Measurements from ENCODE around the gene ARL15.

Gene ARL15

GRCh38 chr5:54282876-54283275, 27.5 kb downstream of the ARL15 start:
- peak; percentile 18 for DNase-seq (ENCODE audit: low spot score)

- no peak for DNase-seq (ENCODE audit: low spot score)
Measured at GRCh38 chr5:54281960-54282692, 28.2 kb downstream of the ARL15 start.

DNA sequence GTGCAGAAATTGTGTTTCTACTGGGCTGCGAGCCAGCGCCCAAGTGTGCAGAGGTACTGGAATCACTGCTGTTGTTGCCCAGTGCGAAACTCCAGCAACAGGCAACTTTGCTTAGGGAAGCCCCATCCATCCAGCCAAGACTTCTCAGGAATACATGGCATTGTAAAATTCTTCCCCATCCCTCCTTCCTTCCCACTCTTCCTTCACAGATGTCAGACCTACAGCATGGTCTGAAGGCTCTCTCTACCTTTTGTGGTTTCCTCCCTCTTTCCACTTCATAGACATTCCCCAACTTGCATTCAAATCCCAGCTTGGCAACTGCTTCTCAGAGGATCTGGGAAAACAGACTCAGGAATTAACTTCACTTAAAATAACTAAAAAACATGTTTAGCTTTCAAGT, 30.4 kb downstream of the ARL15 start:
- no peak for DNase-seq (ENCODE audit: low spot score)

DNA sequence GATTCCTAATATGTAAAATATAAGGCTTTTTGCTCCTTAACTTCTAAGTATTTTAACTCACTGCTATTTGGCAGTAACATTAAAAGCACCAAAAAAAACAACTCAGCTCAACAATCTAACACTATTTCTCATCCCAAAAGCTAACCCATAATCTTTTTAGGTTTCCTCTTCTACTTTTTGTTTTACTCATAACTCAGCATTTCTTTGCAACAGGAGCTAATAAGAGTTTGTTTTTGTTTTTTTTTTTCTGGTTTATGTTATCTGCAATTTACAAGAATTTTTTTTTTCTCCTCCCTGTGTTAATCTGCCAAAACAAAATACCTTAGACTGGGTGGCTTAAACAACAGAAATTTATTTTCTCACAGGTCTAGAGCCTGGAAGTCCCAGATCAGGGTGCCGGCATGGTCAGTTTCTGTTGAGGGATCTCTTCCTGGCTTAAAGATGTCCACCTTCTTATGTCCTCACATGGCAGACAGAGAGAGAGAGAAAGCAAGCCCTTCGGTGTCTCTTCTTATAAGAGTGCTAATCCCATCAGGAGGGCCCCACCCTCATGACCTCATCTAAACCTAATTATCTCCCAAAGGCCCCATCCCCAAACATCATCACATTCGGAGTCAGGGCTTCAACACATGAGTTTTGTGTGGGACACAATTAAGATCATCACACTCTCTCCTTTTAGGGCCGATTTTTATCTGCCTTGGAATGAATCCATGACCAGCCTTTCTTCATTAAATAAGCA, 31.2 kb downstream of the ARL15 start:
- DNase-seq (ENCODE audit: low spot score), result no peak

GRCh38 chr5:54278036-54278830, 32.1 kb downstream of the ARL15 start:
- peak; percentile 13 for DNase-seq (ENCODE audit: low spot score)

- DNase-seq (ENCODE audit: low spot score), result no peak
Measured at GRCh38 chr5:54276048-54276447, 34.3 kb downstream of the ARL15 start.

GRCh38 chr5:54275361-54275760, 35.0 kb downstream of the ARL15 start:
- DNase-seq (ENCODE audit: low spot score), result no peak

DNA sequence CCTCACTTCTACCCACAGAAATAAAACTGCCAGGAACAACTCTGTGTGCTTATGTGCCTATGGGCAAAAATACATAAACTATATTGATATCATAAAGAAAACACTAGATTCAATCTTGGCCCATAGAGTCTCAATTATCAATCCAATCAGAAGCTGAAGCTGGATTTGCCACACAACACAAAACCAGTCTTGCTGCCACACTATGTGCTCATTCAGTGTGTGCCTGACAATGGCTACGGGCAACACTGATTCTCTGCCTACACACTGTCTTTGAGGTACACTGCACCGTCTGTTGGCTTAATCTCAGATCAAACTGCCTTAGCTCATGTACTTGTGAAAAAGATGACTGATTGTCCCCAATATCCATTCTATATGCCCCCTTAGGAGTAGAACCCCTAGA, 35.4 kb downstream of the ARL15 start:
- DNase-seq (ENCODE audit: low spot score), result no peak

DNA sequence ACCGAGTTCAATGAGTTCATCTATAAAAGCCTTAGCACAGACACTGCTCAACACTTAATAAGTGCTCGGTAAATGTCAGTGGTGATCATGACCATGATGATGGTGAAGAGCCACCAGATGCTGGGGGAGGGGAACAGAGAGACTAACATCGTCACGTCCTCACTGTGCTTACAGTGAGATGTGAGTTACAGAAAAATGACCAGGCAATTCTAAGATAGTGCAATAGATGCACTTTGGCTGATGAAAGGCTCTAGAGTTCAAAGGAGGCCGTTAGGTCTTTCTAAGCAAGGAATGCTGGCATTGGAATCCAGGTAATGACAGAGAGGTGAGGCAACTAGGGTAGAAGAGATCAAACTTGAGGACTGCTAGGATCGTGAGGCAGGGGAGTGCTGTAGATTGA, 36.7 kb downstream of the ARL15 start:
- no peak for DNase-seq (ENCODE audit: low spot score)

- DNase-seq (ENCODE audit: low spot score), result no peak
Measured at GRCh38 chr5:54272746-54273145, 37.6 kb downstream of the ARL15 start.

DNA sequence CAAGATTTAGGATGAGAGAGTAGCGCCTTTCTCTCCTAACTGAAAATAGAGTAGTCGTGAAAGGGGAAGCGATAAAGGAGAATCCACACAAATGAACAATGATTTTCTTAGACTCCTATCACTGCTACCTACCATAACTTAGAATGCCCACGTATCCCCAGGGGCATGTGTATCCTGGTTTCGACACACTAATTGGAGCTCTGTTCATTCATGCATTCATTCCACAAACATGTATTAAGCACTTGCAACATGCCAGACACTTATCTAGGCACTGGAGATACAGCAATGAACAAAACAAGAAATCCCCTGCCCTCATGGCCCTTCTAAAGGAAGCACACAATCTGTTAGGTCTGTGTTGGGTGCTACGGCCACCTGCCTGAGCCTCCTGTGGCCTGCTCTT, 40.0 kb downstream of the ARL15 start:
- no peak for DNase-seq (ENCODE audit: low spot score)

- DNase-seq (ENCODE audit: low spot score), result no peak
Measured at GRCh38 chr5:54264574-54264973, 45.8 kb downstream of the ARL15 start.

GRCh38 chr5:54263447-54263846, 46.9 kb downstream of the ARL15 start:
- no peak for DNase-seq (ENCODE audit: low spot score)

DNA sequence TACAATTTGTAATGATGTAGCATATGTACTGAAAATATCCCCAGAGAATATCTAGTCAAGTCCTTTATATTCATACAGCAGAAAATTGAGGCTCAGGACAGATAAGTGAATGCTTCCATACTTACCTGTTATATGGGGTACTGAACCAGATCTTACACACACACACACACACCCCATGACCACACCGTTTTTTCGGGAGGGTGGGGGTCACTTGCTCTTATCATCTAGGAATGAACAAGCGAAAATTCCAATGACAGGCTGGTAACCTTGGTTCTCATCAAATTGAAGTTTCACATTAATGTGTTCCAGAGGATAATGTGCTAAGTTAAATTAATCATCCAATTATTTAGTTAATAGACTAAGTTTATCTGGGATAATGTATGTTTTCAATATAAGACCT, 48.8 kb downstream of the ARL15 start:
- no peak for DNase-seq (ENCODE audit: low spot score)

DNA sequence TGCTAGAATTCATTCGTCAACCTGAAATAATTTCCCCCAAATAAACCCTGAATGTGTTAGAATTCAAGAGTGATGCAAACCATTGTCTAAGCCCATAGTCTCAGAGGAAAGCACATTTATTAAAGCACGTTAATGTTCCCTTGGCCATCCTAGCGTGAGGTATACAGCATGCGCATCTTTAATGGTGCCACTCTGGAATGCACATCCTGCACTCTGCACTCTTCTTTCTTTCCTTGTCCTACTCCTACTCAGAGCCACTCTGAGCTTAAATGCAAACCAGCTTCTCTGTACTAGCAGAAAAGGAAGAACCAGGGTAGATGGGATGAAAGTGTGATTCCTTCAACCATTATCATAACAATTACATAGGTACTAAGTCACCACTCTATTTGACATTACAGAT, 50.4 kb downstream of the ARL15 start:
- no peak for DNase-seq (ENCODE audit: low spot score)

GRCh38 chr5:54259090-54259489, 51.3 kb downstream of the ARL15 start:
- DNase-seq (ENCODE audit: low spot score), result no peak

GRCh38 chr5:54257366-54258118, 52.8 kb downstream of the ARL15 start:
- peak; percentile 38 for DNase-seq (ENCODE audit: low spot score)

- no peak for DNase-seq (ENCODE audit: low spot score)
Measured at GRCh38 chr5:54254482-54255198, 55.7 kb downstream of the ARL15 start.

- DNase-seq (ENCODE audit: low spot score), result no peak
Measured at GRCh38 chr5:54251981-54252380, 58.4 kb downstream of the ARL15 start.

DNA sequence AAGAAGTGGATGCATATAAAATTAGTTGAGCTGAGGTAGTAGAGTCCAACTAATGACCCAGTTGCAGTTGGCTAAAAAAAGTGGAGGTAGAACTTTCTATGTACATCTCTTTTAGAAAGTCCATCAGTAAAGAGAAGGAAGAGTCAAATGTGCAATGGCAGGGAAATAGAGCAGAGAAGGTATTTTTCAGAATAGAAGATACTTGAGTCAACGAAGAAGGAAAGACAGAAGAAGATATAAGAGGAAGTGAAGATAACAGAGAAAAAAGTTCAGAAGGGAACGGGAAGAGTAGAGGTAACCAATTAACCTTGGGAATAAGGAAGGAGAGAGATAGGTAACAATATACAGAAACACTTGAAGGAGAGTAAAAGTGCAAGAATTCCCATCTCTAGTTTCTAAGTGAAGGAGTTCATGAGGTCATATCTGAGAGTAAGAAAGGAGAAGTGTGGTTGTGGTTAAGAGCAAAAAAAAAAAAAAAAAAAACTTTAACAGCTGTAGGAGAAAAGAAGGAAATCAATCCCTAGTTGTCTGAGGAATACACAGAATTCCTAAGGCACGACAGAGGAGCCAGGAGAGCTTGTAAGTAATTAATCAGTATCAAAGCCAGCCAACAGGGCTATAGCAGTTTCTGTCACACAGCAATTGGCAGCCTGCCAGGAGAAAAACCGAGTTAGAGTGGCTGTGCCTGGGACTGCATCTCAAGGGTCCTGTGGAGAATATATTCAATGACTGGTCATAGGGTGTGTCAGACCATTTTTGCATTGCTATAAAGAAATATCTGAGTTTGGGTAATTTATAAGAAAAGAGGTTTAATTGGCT, 61.0 kb downstream of the ARL15 start:
- peak; percentile 20 for DNase-seq (ENCODE audit: low spot score)

GRCh38 chr5:54247226-54247625, 63.1 kb downstream of the ARL15 start:
- no peak for DNase-seq (ENCODE audit: low spot score)

All from GM03348 (cell line).